ENCODE measurements around the gene POLR3F.
A peak's percentile ranks its signal among the peaks of the same experiment; 100 is the strongest.
"Not testable (repeated sequence)": the region's sequence is repeated elsewhere in the genome, so short reads cannot be mapped to it uniquely, and the experiment has no call there.

POLR3F gene

DNA sequence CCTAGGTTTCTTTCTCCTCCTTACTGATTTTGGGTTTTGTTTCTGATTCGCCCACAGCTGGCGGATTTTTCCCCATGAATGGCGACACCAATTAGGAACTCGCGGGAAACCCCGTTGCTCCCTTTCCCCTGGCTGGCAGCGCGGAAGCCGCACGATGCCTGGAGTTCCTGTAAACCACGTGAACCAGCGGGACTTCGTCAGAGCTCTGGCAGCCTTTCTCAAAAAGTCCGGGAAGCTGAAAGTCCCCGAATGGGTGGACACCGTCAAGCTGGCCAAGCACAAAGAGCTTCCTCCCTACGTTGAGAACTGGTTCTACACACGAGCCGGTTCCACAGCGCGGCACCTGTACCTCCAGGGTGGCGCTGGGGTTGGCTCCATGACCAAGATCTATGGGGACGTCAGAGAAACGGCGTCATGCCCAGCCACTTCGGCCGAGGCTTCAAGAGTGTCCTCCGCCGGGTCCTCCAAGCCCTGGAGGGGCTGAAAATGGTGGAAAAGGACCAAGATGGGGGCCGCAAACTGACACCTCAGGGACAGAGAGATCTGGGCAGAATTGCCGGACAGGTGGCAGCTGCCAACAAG is 37.4 kb downstream of the POLR3F start:
- no peak for DNase-seq (ENCODE audit: low read depth in 4 of 4, low spot score in 1 of 4)

DNA sequence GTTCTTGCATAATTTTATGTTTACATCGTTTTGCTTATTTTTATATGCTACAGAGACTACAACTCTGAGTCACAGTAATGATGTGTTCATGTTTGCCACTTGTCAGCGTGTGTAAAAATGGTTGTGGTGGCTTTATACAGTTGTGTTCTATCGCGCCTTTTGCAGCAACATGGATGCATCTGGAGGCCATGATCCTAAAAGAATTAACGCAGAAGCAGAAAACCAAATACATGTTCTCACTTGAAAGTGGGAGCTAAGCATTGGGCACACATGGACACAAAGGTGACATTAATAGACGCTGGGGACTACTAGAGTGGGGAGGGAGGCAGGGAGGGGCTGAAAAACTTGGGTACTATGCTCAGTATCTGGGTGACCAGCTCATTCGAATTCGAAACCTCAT is 39.6 kb downstream of the POLR3F start:
- no peak for DNase-seq (ENCODE audit: low read depth in 4 of 4, low spot score in 1 of 4)

DNA sequence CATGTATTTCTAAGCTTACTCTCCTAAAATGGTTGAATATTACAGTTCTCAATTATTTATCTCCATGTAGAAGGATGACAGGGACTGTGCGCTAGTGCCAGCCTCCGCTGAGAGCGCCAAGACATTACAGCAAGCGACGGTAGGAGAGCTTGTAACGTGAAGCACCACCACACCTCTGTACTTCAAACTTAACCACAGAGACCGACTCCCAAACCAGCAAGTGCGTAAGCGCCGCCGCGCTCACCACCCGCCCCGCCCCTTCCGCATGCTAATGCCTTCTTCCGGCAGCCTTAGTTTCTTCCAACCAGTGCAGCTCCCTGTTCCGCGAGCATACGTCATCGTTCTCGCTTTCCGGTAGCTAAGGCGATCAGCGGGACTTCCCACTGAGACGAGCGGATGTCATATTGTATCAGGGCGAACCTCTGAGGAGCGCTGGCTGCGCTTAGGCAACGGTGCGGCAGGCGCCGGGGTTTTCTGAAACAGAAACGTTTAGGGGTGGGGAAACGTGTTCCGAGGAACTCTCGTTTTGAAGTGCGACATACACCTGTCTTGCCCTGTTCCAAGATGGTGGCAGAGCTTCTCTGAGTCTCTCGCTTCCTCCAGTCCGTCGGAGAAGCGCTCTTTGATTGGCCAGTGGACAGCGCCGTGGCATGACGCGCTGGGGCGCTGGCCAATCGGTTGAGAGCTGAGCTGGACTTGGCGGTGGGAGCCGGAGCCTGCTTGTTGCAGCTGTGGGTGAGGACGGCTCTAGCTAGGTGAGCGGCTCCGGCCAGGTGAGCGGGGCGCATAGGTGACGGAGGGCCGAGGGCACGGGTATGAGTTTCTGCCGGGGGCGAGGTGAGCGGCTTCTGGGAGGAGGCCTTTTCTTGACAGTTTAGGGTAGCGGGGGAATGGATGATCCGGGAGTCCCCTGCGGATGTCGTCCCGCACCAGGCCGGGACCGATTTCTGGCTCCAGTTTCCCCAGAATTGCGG is 40.3 kb downstream of the POLR3F start, which contains the start of gene SEC23B:
SEC23B (plus strand) TSS at position 723 of the 974 bp plus-strand sequence. CDS start 2,896 bp downstream, outside the sequence.
- peak; percentile 92 to 98 (median 95) for DNase-seq (ENCODE audit: low read depth in 4 of 4, low spot score in 1 of 4)

DNA sequence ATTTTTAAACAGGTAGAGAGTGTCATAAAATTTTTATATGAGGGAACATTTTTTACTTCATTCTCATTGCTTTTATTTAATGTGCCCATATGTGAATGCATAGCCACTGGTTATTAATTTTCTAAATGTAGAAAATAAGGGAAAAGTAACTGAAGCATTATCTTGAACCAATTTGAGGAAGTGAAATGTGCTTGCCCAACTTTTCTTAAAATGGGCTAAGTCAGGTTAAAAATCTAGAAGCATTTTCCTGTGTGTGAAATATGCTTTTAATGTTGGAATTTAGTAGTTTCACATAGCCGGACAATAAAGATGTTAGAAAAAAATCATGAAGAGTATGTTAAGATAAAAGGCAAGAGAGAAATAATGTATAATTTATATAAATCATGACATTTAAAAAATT is 44.4 kb downstream of the POLR3F start:
- DNase-seq (ENCODE audit: low read depth in 4 of 4, low spot score in 1 of 4) = no peak

DNA sequence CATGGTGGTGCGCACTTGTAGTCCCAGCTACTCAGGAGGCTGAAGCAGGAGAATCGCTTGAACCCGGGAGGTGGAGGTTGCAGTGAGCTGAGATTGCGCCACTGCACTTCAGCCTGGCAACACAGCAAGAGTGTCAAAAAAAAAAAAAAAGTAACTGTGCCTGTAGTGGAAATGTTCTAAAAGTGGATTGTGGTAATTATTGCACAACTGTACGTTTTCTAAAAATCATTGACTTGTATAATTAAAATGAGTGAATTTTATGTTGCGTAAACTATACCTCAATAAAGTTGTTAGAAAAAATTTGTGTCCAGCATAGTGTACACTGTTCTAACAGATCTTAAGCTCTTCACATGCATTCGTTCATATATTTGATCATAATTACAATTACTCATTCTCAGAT is 46.0 kb downstream of the POLR3F start:
- no peak for DNase-seq (ENCODE audit: low read depth in 4 of 4, low spot score in 1 of 4)

DNA sequence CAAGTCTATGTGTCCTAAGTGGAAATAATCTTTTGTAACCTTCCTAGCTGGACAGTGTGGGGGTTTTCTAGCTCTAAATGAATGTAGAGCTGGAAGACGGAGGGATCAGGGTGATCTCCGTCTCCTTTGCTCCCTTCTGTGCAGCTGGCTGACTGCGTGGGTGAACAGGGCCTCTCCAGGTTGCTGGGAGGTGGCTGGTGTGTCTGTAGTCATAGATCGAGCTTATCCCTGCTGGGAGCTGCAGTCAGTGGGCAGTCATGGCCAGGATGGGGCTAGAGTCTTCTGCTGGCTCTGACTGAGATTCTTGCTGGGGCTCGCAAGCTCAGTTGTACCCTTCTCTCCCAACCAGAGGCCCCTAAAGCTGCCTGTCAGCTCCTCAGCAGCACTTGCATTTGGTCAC is 46.9 kb downstream of the POLR3F start:
- no peak for DNase-seq (ENCODE audit: low read depth in 4 of 4, low spot score in 1 of 4)

DNA sequence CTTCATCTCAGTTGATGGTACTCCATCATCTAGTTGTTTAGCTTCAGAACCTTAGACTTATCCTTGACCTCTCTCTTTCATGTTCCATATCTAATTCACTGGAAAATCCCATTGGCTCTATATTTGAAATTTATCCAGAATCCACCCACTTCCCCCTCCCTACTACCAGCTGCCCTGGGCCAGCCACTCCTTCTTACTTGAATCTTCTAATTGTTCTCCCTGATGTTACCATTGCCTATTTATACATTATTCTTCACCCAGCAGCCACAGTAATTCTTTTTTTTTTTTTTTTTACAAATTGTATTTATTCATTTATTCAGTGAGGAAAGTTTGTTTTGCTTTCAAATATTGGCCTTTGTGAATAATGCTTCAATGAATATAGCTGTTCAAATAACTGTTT is 48.8 kb downstream of the POLR3F start:
- DNase-seq (ENCODE audit: low read depth in 4 of 4, low spot score in 1 of 4) = no peak

DNA sequence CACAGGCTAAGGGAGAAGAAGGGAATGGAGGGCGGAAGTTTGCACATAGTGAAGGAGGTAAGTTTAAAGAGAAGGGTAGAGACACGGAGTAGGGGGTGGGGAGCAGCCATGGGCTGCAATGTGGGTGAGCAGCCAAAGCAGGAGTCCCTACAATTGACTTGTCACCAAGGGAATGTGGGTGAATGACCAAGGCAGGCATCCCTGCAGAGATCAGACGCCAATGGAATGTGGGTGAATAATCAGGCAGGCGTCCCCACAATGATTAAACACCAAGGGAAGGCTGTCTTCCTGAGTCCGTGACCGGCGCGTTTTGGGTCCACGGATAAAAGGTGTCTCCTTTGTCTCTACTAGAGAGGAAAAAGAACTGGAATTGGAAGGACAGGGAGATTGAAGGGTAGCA is 54.9 kb downstream of the POLR3F start:
- DNase-seq (ENCODE audit: low read depth in 4 of 4, low spot score in 1 of 4) = not testable (repeated sequence)

DNA sequence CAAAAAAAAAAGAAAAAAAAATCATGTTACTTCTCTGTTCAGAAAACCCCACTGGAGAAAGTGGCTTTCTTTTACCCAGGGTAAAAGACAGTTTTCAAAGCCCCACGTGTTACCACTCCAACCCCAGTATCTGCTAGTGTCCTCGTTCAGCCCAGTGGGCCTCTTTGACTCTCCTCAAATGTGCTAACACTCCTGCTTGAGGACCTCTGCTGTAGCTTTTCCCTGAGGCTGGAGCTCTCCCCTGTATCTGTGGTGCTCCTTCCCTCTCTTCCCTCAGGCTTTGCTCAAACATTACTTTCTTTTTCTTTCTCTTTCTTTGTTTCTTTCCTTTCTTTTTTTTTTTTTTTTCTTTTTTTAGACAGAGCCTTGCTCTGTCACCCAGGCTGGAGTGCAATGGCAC is 55.9 kb downstream of the POLR3F start:
- DNase-seq (ENCODE audit: low read depth in 4 of 4, low spot score in 1 of 4) = no peak

DNA sequence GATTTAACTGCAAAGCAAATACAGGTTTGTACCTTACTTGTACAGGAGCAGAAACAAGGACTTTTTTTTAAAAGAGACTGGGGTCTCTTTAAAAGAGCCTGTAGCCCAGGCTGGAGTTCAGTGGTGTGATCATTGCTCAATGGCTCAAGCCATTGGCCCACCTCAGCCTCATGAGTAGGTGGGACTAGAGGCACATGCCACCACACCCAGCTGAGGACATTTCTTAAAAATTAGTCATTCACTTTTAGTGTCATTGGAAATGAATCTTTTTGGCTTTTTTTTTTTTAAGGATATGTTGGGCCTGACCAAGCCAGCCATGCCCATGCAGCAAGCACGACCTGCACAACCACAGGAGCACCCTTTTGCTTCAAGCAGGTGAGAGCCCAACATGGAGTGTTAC is 57.5 kb downstream of the POLR3F start:
- no peak for DNase-seq (ENCODE audit: low read depth in 4 of 4, low spot score in 1 of 4)

DNA sequence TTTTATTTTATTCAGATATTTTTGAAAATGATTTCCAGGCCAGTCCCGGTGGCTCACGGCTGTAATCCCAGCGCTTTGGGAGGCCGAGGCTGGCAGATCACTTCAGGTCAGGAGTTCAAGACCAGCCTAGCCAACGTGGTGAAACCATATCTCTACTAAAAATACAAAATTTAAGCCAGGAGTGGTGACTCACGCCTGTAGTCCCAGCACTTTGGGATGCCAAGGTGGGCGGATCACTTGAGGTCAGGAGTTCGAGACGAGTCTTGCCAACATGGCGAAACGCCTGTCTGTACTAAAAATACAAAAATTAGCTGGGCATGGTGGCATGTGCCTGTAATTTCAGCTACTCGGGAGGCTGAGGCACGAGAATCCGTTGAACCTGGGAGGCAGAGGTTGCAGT is 59.6 kb downstream of the POLR3F start:
- DNase-seq (ENCODE audit: low read depth in 4 of 4, low spot score in 1 of 4) = not testable (repeated sequence)

DNA sequence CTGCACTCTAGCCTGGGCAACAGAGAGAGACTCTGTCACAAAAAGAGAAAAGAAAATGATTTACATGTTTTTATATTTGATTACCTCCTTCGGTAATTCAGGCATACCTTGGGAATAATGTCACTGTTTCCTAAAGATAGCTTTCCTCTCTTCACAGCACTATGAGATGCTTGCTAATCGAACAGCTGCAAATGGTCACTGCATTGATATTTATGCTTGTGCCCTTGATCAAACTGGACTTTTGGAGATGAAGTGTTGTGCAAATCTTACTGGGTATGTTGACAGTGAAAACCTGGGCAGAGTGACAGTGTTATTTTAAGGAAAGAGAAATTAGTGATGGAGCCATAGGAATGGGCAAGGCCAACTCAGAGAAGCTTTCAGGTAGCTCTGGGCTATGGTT is 60.1 kb downstream of the POLR3F start:
- no peak for DNase-seq (ENCODE audit: low read depth in 4 of 4, low spot score in 1 of 4)

DNA sequence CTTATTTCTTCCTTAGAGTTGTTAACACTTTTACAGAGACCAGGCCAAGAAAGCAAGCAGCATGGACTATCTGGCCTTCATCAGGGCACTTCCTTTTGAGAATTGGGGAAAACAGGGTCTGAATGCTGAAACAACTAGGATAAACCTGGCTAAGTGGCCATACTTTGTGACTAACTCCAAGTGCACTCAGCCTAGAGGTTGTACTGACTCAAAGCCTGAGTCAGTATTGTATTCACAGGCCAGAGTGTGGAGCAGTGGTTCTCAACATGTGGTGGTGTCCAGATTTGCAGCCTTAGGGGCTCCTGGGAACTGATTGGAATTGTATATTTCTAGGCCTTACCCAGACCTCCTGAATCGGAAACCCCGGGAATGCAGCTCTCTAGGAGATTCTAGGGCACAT is 60.6 kb downstream of the POLR3F start:
- no peak for DNase-seq (ENCODE audit: low read depth in 4 of 4, low spot score in 1 of 4)

DNA sequence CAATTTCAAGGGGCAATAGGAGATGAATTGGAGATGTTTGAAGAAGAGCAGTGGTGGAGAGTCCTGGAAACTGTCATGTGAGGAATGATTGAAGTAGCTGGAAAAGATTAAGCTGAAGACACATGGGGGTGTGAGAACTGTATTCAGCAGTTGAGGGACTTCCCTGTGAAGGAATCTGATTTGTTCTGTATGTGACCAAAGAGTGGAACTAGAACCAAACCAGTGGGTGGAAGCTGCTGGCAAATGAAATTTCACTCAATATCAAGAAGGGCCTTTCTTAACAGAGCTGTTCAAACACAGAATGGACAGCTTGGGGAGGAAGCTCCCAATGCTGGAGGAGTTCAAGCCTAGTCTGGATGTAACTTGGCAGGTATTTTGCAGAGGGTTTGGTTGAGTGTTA is 61.9 kb downstream of the POLR3F start:
- DNase-seq (ENCODE audit: low read depth in 4 of 4, low spot score in 1 of 4) = no peak

DNA sequence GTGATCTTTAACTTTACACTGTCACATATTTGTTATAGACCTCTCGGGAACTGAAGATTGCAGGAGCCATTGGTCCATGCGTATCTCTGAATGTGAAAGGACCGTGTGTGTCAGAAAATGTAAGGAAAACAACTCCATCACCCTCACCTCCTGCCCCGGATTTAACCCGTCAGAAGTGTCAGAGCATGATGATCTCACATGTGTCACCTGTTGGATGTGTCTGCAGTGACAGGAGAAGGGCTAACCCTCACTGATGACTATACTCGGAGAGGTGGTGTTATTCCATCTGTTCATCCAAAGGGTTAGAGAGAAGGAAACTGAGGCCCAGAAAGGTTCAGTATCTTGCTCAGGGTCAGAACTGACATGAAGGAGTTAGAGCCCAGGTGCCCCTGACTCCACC is 65.4 kb downstream of the POLR3F start:
- DNase-seq (ENCODE audit: low read depth in 4 of 4, low spot score in 1 of 4) = no peak

DNA sequence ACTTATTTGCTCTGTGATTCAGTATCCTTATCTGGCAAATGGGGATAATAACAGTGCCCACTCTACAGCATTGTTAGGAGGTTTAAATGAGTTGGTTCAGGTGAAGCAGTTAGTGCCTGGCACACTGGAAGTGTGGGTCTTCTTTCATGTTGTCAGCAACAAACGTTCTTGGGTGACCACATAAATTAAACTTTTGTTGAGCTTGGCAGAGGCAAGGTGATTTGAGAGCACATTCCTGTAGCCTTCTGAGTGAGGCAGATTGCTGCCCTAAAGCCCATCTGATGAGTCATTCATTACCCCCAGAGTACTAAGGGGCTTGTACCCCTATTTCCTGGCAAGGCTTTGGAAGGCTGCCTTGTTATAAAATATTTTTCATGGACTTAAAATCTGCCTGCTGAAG is 66.3 kb downstream of the POLR3F start:
- DNase-seq (ENCODE audit: low read depth in 4 of 4, low spot score in 1 of 4) = no peak

DNA sequence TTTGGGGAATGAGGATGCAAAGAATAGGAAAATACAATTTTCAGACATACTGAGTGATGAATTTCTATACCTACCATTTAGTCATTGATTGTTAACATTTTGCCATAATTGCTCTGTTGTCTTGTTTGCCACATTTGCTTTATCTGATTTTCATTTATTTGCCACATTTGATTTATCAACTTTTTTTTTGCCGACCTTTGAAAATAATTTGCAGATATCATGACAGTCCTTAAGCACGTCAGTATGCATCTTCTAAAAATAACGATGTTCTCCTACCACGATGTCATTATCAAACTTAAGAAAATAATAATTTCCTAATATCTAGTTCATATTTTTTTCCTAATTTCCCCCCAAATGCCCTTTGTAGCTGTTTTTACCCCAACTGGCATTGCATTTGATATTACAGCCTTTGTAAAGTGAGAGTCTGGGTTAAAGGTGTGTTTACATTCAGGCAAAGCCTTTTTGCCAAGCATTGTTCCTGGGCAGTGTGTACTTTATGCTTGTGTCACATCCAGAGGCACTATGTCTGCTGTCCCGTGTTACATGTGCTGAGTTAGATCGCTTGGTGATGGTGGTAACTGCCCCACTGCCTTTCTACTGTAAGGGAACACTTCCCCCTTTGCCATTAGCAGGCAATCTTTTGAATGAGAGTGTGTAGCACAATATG is 66.9 kb downstream of the POLR3F start:
- DNase-seq (ENCODE audit: low read depth in 4 of 4, low spot score in 1 of 4) = no peak

All from stimulated activated CD4-positive, alpha-beta T cell treated with anti-CD3 and anti-CD28 coated beads, Interleukin-1b, Interleukin-23, amount 100 ng/mL, for 24 hours (primary cell).